ENCODE data around the gene PKNOX2. TPM values are rescaled to one million over a fixed set of nuclear protein-coding genes. Genes with fewer than 3 reads are reported as not detected.

The PKNOX2 gene
- total RNA-seq, 1 donor from 2014 or later = 39.9 TPM

DNA sequence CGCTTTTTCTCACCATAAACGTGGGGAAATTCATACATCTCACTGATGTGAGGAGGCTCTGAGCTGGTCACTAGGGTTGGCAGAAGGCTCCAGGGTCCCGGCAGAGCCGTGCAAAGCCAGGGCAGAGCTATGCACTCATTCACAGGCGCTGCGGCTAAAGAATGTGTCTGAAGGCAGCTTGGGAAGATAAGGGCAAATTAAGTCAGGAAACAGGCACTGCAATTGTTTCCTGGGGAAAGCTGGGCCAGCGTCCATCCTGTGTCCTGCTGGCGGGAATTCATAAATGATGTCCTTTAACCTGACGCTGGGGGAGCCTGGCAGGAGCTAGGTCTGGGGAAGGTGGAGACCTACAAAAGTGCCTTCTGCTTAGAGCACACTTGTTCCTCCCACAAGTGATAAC is 27.6 kb downstream of the PKNOX2 start:
- H3K27ac Mint-ChIP-seq = peak overlapping the region; percentile 86
- H3K27me3 Mint-ChIP-seq = no peaks in the 10 kb centered on the region
- peaks cover 4% of the 10 kb centered on the region for H3K36me3 Mint-ChIP-seq (ENCODE audit: insufficient read depth)
- TF ChIP-seq, protein P1, sequence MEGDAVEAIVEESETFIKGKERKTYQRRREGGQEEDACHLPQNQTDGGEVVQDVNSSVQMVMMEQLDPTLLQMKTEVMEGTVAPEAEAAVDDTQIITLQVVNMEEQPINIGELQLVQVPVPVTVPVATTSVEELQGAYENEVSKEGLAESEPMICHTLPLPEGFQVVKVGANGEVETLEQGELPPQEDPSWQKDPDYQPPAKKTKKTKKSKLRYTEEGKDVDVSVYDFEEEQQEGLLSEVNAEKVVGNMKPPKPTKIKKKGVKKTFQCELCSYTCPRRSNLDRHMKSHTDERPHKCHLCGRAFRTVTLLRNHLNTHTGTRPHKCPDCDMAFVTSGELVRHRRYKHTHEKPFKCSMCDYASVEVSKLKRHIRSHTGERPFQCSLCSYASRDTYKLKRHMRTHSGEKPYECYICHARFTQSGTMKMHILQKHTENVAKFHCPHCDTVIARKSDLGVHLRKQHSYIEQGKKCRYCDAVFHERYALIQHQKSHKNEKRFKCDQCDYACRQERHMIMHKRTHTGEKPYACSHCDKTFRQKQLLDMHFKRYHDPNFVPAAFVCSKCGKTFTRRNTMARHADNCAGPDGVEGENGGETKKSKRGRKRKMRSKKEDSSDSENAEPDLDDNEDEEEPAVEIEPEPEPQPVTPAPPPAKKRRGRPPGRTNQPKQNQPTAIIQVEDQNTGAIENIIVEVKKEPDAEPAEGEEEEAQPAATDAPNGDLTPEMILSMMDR (IDR thresholded peaks at IDR 0.05; ENCODE audit: unreplicated experiment) = peak; percentile 17
- peaks cover 26% of the 10 kb centered on the region for H3K4me1 Mint-ChIP-seq (ENCODE audit: low read depth)
- no peaks in the 10 kb centered on the region for H3K9me3 Mint-ChIP-seq (ENCODE audit: low read depth)
- no peak overlapping the region for H3K4me3 Mint-ChIP-seq (ENCODE audit: low read depth)
- no peak for DNase-seq (ENCODE audit: low spot score, unreplicated experiment)

DNA sequence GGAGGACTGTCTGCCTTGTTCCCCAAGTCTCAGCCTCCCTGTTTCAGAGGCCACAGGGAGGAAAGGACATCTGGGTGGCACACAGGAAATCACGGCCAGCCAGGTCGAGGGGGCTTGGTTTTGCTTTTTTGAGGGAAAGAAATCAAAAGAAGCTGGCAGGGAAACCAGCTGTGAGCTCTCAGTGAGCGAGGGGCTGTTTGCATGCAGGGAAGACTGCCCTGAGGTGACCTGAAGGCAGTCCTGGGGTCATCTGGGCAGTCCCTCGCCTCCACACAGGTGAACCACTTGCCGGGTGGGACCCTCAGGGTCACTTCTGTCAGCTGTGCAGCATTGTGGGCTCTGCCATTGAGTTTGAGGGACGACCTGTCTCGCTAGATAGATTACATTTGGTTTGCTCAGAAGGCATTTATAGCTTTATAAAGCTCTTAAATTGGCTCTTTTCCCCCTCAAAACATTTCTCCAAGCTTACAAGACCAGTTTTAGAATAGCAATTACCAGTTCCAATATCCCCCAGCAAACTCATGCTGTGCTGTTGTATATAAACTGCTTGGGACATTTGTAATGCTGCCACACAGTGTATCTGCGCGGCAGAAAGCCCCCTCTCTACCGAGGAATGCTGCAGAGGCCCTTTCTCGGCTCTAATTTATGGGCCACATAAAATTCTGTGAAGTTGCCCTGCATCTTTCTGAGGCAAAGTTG is 28.3 kb downstream of the PKNOX2 start:
- Mint-ChIP-seq H3K4me3 (ENCODE audit: low read depth) (no peak overlapping the region), H3K27ac (peak overlapping the region; percentile 86), H3K9me3 (ENCODE audit: low read depth) (no peaks in the 10 kb centered on the region), H3K27me3 (no peaks in the 10 kb centered on the region), H3K4me1 (ENCODE audit: low read depth) (peaks cover 26% of the 10 kb centered on the region), H3K36me3 (ENCODE audit: insufficient read depth) (peaks cover 3% of the 10 kb centered on the region)
- DNase-seq (ENCODE audit: low spot score, unreplicated experiment) = no peak
- TF ChIP-seq, protein P1 (IDR thresholded peaks at IDR 0.05; ENCODE audit: unreplicated experiment) = no peak

DNA sequence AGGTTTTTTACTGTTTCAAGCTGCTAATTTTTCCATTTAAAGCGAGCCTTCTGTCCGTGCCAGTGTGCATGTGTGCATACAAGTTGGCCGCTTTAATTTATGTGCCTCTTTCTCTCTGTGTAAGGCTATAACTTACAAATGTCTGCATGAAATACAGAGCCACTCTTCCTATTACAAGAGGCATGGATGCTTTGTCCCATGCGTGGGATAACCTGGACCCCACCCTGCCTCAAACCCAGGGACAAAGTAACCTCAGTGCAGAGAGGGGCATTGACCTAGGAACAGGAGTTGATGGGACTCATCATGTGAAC is 28.8 kb downstream of the PKNOX2 start:
- H3K27ac Mint-ChIP-seq = no peak overlapping the region
- H3K4me1 Mint-ChIP-seq (ENCODE audit: low read depth) = peaks cover 22% of the 10 kb centered on the region
- DNase-seq (ENCODE audit: low spot score, unreplicated experiment) = no peak
- no peaks in the 10 kb centered on the region for H3K27me3 Mint-ChIP-seq
- H3K9me3 Mint-ChIP-seq (ENCODE audit: low read depth) = no peaks in the 10 kb centered on the region
- H3K4me3 Mint-ChIP-seq (ENCODE audit: low read depth) = no peak overlapping the region
- peaks cover 3% of the 10 kb centered on the region for H3K36me3 Mint-ChIP-seq (ENCODE audit: insufficient read depth)
- TF ChIP-seq, protein P1 (IDR thresholded peaks at IDR 0.05; ENCODE audit: unreplicated experiment) = no peak

DNA sequence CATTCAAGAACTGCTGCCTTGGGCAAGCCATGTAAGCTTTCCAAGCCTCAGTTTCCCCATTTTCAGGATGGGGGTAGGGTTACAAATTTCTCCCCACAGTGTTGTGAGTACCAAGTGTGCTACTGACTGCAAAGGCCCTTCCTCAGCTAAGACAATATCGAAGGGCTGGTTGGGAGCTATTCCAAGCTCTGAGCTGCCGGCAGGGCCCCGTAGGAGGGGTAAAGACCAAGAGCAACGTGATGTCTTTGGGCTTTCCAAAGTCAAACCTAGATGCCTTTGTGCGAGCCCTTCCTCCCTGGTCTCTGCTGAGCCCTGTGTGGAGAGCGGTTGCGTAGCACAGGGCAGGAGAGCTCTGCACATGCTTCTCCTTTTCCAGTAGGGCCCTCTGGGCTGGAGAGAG is 29.3 kb downstream of the PKNOX2 start:
- H3K4me1 Mint-ChIP-seq (ENCODE audit: low read depth) = peaks cover 22% of the 10 kb centered on the region
- no peaks in the 10 kb centered on the region for H3K27me3 Mint-ChIP-seq
- no peak for DNase-seq (ENCODE audit: low spot score, unreplicated experiment)
- peaks cover 3% of the 10 kb centered on the region for H3K36me3 Mint-ChIP-seq (ENCODE audit: insufficient read depth)
- no peak overlapping the region for H3K27ac Mint-ChIP-seq
- no peaks in the 10 kb centered on the region for H3K9me3 Mint-ChIP-seq (ENCODE audit: low read depth)
- no peak overlapping the region for H3K4me3 Mint-ChIP-seq (ENCODE audit: low read depth)
- TF ChIP-seq, protein P1 (IDR thresholded peaks at IDR 0.05; ENCODE audit: unreplicated experiment) = no peak

DNA sequence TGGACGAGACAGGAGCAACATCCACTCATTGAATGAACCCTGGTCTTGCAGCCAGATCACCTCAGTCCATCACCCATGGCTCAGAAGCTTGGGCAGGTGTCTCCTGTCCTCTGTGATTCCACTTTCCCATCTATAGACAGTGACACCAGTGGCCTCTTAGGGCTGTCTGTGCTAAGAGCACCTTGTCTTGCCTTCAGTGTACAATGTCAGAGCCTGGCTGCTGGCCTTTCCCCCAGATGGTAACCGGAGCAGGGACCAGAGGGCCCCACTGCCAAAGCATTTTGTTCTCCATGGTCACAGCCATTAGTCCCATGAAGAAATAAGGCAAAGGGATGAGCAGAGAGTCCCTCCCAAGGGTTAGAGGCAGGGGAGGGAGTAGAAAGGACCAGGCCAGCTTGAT is 35.4 kb downstream of the PKNOX2 start:
- H3K4me1 Mint-ChIP-seq (ENCODE audit: low read depth) = peaks cover 52% of the 10 kb centered on the region
- DNase-seq (ENCODE audit: low spot score, unreplicated experiment) = no peak
- H3K9me3 Mint-ChIP-seq (ENCODE audit: low read depth) = no peaks in the 10 kb centered on the region
- H3K36me3 Mint-ChIP-seq (ENCODE audit: insufficient read depth) = no peaks in the 10 kb centered on the region
- H3K27me3 Mint-ChIP-seq = no peaks in the 10 kb centered on the region
- TF ChIP-seq, protein P1 (IDR thresholded peaks at IDR 0.05; ENCODE audit: unreplicated experiment) = no peak
- H3K4me3 Mint-ChIP-seq (ENCODE audit: low read depth) = no peak overlapping the region
- no peak overlapping the region for H3K27ac Mint-ChIP-seq

Measured in progenitor cell of endocrine pancreas (in vitro differentiated cells).